ENCODE measurements around the gene ZNHIT1. TPM values are rescaled to one million over a fixed set of nuclear protein-coding genes. Genes with fewer than 3 reads are reported as not detected.

Gene ZNHIT1
- total and polyA plus RNA-seq, 2 of the 8 experiments (the other 6 are each of a cell fraction or from before 2014, with no cell fraction given): 38.2 to 61.7 TPM

DNA sequence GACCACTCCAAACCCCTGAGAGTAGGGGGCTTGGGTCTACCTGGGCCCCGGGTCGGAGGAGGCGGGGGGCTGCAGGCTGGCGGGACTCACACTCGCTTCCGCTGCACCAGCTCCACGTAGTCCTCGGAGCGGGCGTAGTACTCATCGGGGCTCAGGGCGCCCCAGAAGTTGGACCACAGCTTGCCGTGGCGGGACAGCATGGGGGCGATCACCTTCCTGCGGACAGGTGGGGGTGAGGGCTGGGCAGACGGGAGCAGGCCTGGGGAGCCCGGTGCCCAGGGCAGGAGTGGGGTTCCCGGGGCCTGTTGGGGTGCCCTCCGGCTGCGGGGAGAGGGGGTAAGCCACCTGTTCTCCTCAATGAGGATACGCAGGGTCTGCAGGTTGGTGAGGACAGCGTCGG lies 6.5 kb upstream of the ZNHIT1 start (continued):
- TF ChIP-seq MAFK (IDR thresholded peaks at IDR 0.05; ENCODE audit: low read depth, low read length): no peak
- no peak for TF ChIP-seq SRF (IDR thresholded peaks at IDR 0.05; ENCODE audit: low read depth, low read length)
